GM18499 (cell line): Measurements from ENCODE around the gene SLC7A1.

ENCODE experiments used
- ATAC-seq: cut with Tn5 transposase; IDR thresholded peaks from one replicate; pipeline ENCODE4 v1.9.1; 2021; ENCODE audit warnings: moderate number of reproducible peaks; ENCODE audit not compliant: insufficient read depth, unreplicated experiment

Gene SLC7A1

GRCh38 chr13:29587645-29588044 lies 7.8 kb downstream of the SLC7A1 start:
- no peak for ATAC-seq

GRCh38 chr13:29583073-29583785 lies 12.3 kb downstream of the SLC7A1 start:
- no peak for ATAC-seq

GRCh38 chr13:29582171-29582570 lies 13.3 kb downstream of the SLC7A1 start:
- ATAC-seq: no peak

- ATAC-seq: no peak
Measured at GRCh38 chr13:29581666-29582065, 13.8 kb downstream of the SLC7A1 start.

- ATAC-seq: no peak
Measured at GRCh38 chr13:29579094-29579493, 16.4 kb downstream of the SLC7A1 start.

GRCh38 chr13:29578300-29579085 lies 17.0 kb downstream of the SLC7A1 start:
- ATAC-seq: no peak

GRCh38 chr13:29577136-29578051 lies 18.1 kb downstream of the SLC7A1 start:
- no peak for ATAC-seq

GRCh38 chr13:29576581-29576980 lies 18.9 kb downstream of the SLC7A1 start:
- no peak for ATAC-seq

- ATAC-seq: no peak
Measured at GRCh38 chr13:29575098-29575497, 20.4 kb downstream of the SLC7A1 start.

GRCh38 chr13:29573190-29573589 lies 22.3 kb downstream of the SLC7A1 start:
- ATAC-seq: no peak

GRCh38 chr13:29572575-29572974 lies 22.9 kb downstream of the SLC7A1 start:
- no peak for ATAC-seq

GRCh38 chr13:29571876-29572570 lies 23.5 kb downstream of the SLC7A1 start:
- ATAC-seq: no peak

GRCh38 chr13:29570051-29570654 lies 25.3 kb downstream of the SLC7A1 start:
- ATAC-seq: no peak

- ATAC-seq: no peak
Measured at GRCh38 chr13:29569253-29570050, 26.0 kb downstream of the SLC7A1 start.

- no peak for ATAC-seq
Measured at GRCh38 chr13:29568731-29569130, 26.8 kb downstream of the SLC7A1 start.

GRCh38 chr13:29567411-29567810 lies 28.1 kb downstream of the SLC7A1 start:
- no peak for ATAC-seq

- ATAC-seq: no peak
Measured at GRCh38 chr13:29566206-29566605, 29.3 kb downstream of the SLC7A1 start.

- ATAC-seq: no peak
Measured at GRCh38 chr13:29564818-29565217, 30.7 kb downstream of the SLC7A1 start.

GRCh38 chr13:29564373-29564772 lies 31.1 kb downstream of the SLC7A1 start:
- no peak for ATAC-seq
